ENCODE data around the gene PLA2G4E. TPM values are rescaled to one million over a fixed set of nuclear protein-coding genes. Genes with fewer than 3 reads are reported as not detected.

Gene PLA2G4E
- total and polyA plus RNA-seq, 2 of the 13 experiments (the other 11 are each of a cell fraction or from before 2014, with no cell fraction given), result not detected

- no peak for TF ChIP-seq SP4 (CRISPR knock-in tag; IDR thresholded peaks at IDR 0.05)
- TF ChIP-seq TCF12 (IDR thresholded peaks at IDR 0.05), result no peak
- TF ChIP-seq TCF12 (CRISPR knock-in tag; IDR thresholded peaks at IDR 0.05), result no peak
- TF ChIP-seq CENPX (CRISPR knock-in tag; IDR thresholded peaks at IDR 0.05), result no peak
- TF ChIP-seq SATB2 (CRISPR knock-in tag; IDR thresholded peaks at IDR 0.05), result no peak
- no peak for TF ChIP-seq HNRNPK (IDR thresholded peaks at IDR 0.05; ENCODE audit: low read depth, low read length, poor library complexity, severe bottlenecking)
- no peak for TF ChIP-seq SRY (CRISPR knock-in tag; IDR thresholded peaks at IDR 0.05)
- no peak for TF ChIP-seq ZBTB49 (CRISPR knock-in tag; IDR thresholded peaks at IDR 0.05; ENCODE audit: borderline replicate concordance)
- TF ChIP-seq KAT7 (CRISPR knock-in tag; IDR thresholded peaks at IDR 0.05; ENCODE audit: borderline replicate concordance), result no peak
- TF ChIP-seq HNF4G (IDR thresholded peaks at IDR 0.05; ENCODE audit: borderline replicate concordance, low read depth, low read length), result no peak
- TF ChIP-seq HNF4G (CRISPR knock-in tag; IDR thresholded peaks at IDR 0.05; ENCODE audit: borderline replicate concordance, low read depth), result no peak
- no peak for TF ChIP-seq ZNF142 (CRISPR knock-in tag; IDR thresholded peaks at IDR 0.05)
- TF ChIP-seq ZNF552 (CRISPR knock-in tag; IDR thresholded peaks at IDR 0.05; ENCODE audit: borderline replicate concordance), result no peak
- no peak for TF ChIP-seq NBN (conservative IDR thresholded peaks at IDR 0.05)
- TF ChIP-seq POLR2AphosphoS5 (IDR thresholded peaks at IDR 0.05; ENCODE audit: low read depth, low read length), result no peak
- no peak for TF ChIP-seq HINFP (CRISPR knock-in tag; IDR thresholded peaks at IDR 0.05; ENCODE audit: low read depth)
- H3K27ac ChIP-seq (ENCODE audit: extremely low read length, insufficient read depth, low read length), result no peak overlapping the region
- H3K27me3 ChIP-seq (ENCODE audit: control insufficient read depth in 1 of 2, insufficient read depth in 2 of 2, low read length in 2 of 2), result no peaks in the 10 kb centered on the region
- H3K36me3 ChIP-seq (replicated peaks in 1 of 2; ENCODE audit: control insufficient read depth in 1 of 2, insufficient read depth in 2 of 2, low read length in 2 of 2), result peaks cover 0 to 5% of the 10 kb centered on the region in 2 experiments; a peak in 2 of 5 replicates
- H3K4me3 ChIP-seq (replicated peaks in 1 of 3; ENCODE audit: insufficient read depth in 1 of 3, low read depth in 2 of 3, low read length in 3 of 3), result no peak overlapping the region
- no TSS peak for BruUV-seq (replicated peaks)
- no peaks in the 10 kb centered on the region for H3K79me2 ChIP-seq (ENCODE audit: insufficient read depth, low read length)
- no peak overlapping the region for H2AFZ ChIP-seq (ENCODE audit: low read length)
- H3K4me1 ChIP-seq (ENCODE audit: insufficient read depth, low read length), result peaks cover 16% of the 10 kb centered on the region
- CTCF ChIA-PET (ENCODE audit: low intra/inter-chr PET ratio, low total read pairs), result no interaction called here
- POLR2A ChIA-PET, result no interaction called here
- H3K9me3 ChIP-seq (ENCODE audit: low read length), result no peaks in the 10 kb centered on the region
- in situ Hi-C loops (cut with HindIII; ENCODE audit: extremely low pct_ligation_motif_present, low pct_unique_long_range_greater_than_20kb) (no loop called here), intact Hi-C loops (cut with micrococcal nuclease; ENCODE audit: unreplicated experiment) (no loop called here)
- no peak overlapping the region for H3K4me2 ChIP-seq (ENCODE audit: low read depth, low read length)
- no peaks in the 10 kb centered on the region for H4K20me1 ChIP-seq (ENCODE audit: insufficient read depth, low read length)
- no peak overlapping the region for H3K9ac ChIP-seq (ENCODE audit: insufficient read depth, low read depth, low read length)
- ATAC-seq (no peak), FAIRE-seq (no peak), DNase-seq (ENCODE audit: low spot score) (no peak)
- 100% methylated on average over 1 of the region's 2 CpGs for WGBS (ENCODE audit: low lambda C conversion rate)
Observed at GRCh38 chr15:41946970-41947369, 73.9 kb downstream of the PLA2G4E start.

Measured in HepG2 (cell line).